CD4-positive, alpha-beta T cell treated with Interleukin-10 for 1 hour (primary cell): ENCODE results near the gene CLEC2D.
A peak's percentile ranks its signal among the peaks of the same experiment; 100 is the strongest.
"Not testable (repeated sequence)": the region's sequence is repeated elsewhere in the genome, so short reads cannot be mapped to it uniquely, and the experiment has no call there.

Source experiments
- DNase-seq: peaks from one replicate; pipeline ENCODE4 v3.0.0-alpha.2; 2020

The CLEC2D gene

GRCh38 chr12:9731393-9731792 lies 61.9 kb downstream of the CLEC2D start:
- no peak for DNase-seq

- DNase-seq: no peak
Measured at GRCh38 chr12:9731797-9732196, 62.3 kb downstream of the CLEC2D start.

GRCh38 chr12:9732921-9733461 lies 63.5 kb downstream of the CLEC2D start, which contains the start of gene CLECL1:
TSS of gene CLECL1 (minus strand) at chr12:9733097.
- DNase-seq: no peak

GRCh38 chr12:9735601-9736000 lies 66.1 kb downstream of the CLEC2D start:
- no peak for DNase-seq

GRCh38 chr12:9736936-9737705 lies 67.6 kb downstream of the CLEC2D start:
- peak; percentile 45 for DNase-seq

- not testable (repeated sequence) for DNase-seq
Measured at GRCh38 chr12:9738905-9739304, 69.4 kb downstream of the CLEC2D start.

- DNase-seq: peak; percentile 34
Measured at GRCh38 chr12:9739404-9740105, 70.0 kb downstream of the CLEC2D start.

- peak; percentile 59 for DNase-seq
Measured at GRCh38 chr12:9740106-9740750, 70.7 kb downstream of the CLEC2D start.

GRCh38 chr12:9741726-9742125 lies 72.2 kb downstream of the CLEC2D start:
- DNase-seq: peak; percentile 87

- peak; percentile 58 for DNase-seq
Measured at GRCh38 chr12:9742661-9743060, 73.1 kb downstream of the CLEC2D start.

GRCh38 chr12:9745199-9745598 lies 75.7 kb downstream of the CLEC2D start:
- no peak for DNase-seq
